HEK293 (cell line): Measurements from ENCODE around the gene AQP6.

Experiments
- CTCF ChIA-PET: fragments of 350-600 bp; formaldehyde crosslinking; extraction: SDS; loops from one replicate; lab custom pipeline; 2021; ENCODE audit warnings: antibody characterized with exemption; lab: Yijun Ruan, JAX
- POLR2A ChIA-PET: fragments of 300-600 bp; formaldehyde crosslinking; extraction: SDS; loops from one replicate; lab custom pipeline; 2020; ENCODE audit warnings: antibody characterized with exemption, inconsistent platforms; lab: Yijun Ruan, JAX
- H3K27ac ChIP-seq: fragments of 200-500 bp; sonication (Bioruptor generic); 2 replicates; pipeline ENCODE4 v1.5.1; 2014; ENCODE audit warnings: low read depth, low read length, control low read depth, inconsistent platforms; ENCODE audit errors: extremely low read depth
- H3K36me3 ChIP-seq, 2 experiments: fragments of 200-500 bp in 1 of 2; sonication (Bioruptor generic) in 1 of 2; 1 replicate in 1 of 2; 2 replicates in 1 of 2; pipeline ENCODE4 v1.5.1; 2014 to 2017; ENCODE audit warnings: inconsistent platforms in 2 of 2, low read length in 2 of 2; ENCODE audit not compliant: control insufficient read depth in 2 of 2, insufficient read depth in 1 of 2
- H3K4me1 ChIP-seq: fragments of 200-500 bp; sonication (Bioruptor generic); 2 replicates; pipeline ENCODE4 v1.5.1; 2014; ENCODE audit warnings: mild to moderate bottlenecking, low read length, inconsistent platforms; ENCODE audit not compliant: control insufficient read depth, insufficient read depth
- H3K4me3 ChIP-seq: 2 replicates; pipeline ENCODE4 v1.5.1; 2011; ENCODE audit warnings: low read depth, mild to moderate bottlenecking, control low read depth, low read length, moderate library complexity
- H3K9me3 ChIP-seq: fragments of 200-500 bp; sonication (Bioruptor generic); 2 replicates; pipeline ENCODE4 v1.5.1; 2014; ENCODE audit warnings: low read depth, low read length, inconsistent platforms; ENCODE audit not compliant: control insufficient read depth, insufficient read depth
- KLF8 ChIP-seq: fragments of 450-650 bp; formaldehyde crosslinking; IDR thresholded peaks from 2 replicates; pipeline ENCODE4 v1.5.1; 2016; ENCODE audit warnings: missing biosample characterization, missing genetic modification characterization
- PRDM1 ChIP-seq: fragments of 450-650 bp; formaldehyde crosslinking; IDR thresholded peaks from 2 replicates; pipeline ENCODE4; 2016; ENCODE audit warnings: missing biosample characterization, missing genetic modification characterization
- PRDM4 ChIP-seq: fragments of 450-650 bp; formaldehyde crosslinking; IDR thresholded peaks from 2 replicates; pipeline ENCODE4 v1.5.1; 2017; ENCODE audit warnings: missing biosample characterization, missing genetic modification characterization
- RBAK ChIP-seq: fragments of 450-650 bp; formaldehyde crosslinking; IDR thresholded peaks from 2 replicates; pipeline ENCODE4 v1.5.1; 2016; ENCODE audit warnings: missing biosample characterization, missing genetic modification characterization
- WT1 ChIP-seq: fragments of 450-650 bp; formaldehyde crosslinking; IDR thresholded peaks from 2 replicates; pipeline ENCODE4 v1.5.1; 2016; ENCODE audit warnings: missing biosample characterization, missing genetic modification characterization
- ZBTB8A ChIP-seq: fragments of 450-650 bp; formaldehyde crosslinking; IDR thresholded peaks from 2 replicates; pipeline ENCODE4 v1.5.1; 2016; ENCODE audit warnings: missing biosample characterization, missing genetic modification characterization
- ZFHX2 ChIP-seq: fragments of 450-650 bp; formaldehyde crosslinking; conservative IDR thresholded peaks from 2 replicates; pipeline ENCODE4 v1.5.1; 2016; ENCODE audit warnings: missing biosample characterization, missing genetic modification characterization
- ZFP3 ChIP-seq: fragments of 450-650 bp; formaldehyde crosslinking; IDR thresholded peaks from 2 replicates; pipeline ENCODE4 v1.5.1; 2016; ENCODE audit warnings: low read depth, missing biosample characterization, missing genetic modification characterization
- ZFP69B ChIP-seq: fragments of 450-650 bp; formaldehyde crosslinking; IDR thresholded peaks from 2 replicates; pipeline ENCODE4 v1.5.1; 2016; ENCODE audit warnings: missing biosample characterization, missing genetic modification characterization
- ZNF341 ChIP-seq: fragments of 450-650 bp; formaldehyde crosslinking; IDR thresholded peaks from 2 replicates; pipeline ENCODE4; 2016; ENCODE audit warnings: low read depth, missing biosample characterization, missing genetic modification characterization
- ZNF473 ChIP-seq: fragments of 450-650 bp; formaldehyde crosslinking; IDR thresholded peaks from 2 replicates; pipeline ENCODE4 v1.5.1; 2017; ENCODE audit warnings: missing biosample characterization, missing genetic modification characterization
- ZNF707 ChIP-seq: fragments of 450-650 bp; formaldehyde crosslinking; IDR thresholded peaks from 2 replicates; pipeline ENCODE4 v1.5.1; 2016; ENCODE audit warnings: missing biosample characterization, missing genetic modification characterization
- ZNF768 ChIP-seq: fragments of 450-650 bp; formaldehyde crosslinking; IDR thresholded peaks from 2 replicates; pipeline ENCODE4 v1.5.1; 2018; ENCODE audit warnings: missing biosample characterization, mild to moderate bottlenecking, missing genetic modification characterization
- ZNF791 ChIP-seq: fragments of 450-650 bp; formaldehyde crosslinking; IDR thresholded peaks from 2 replicates; pipeline ENCODE4 v1.5.1; 2016; ENCODE audit warnings: missing biosample characterization, missing genetic modification characterization

AQP6 gene

GRCh38 chr12:49953961-49954846 lies 18.5 kb upstream of the AQP6 start:
- no peaks in the 10 kb centered on the region for H3K4me1 ChIP-seq
- no peaks in the 10 kb centered on the region for H3K9me3 ChIP-seq
- H3K27ac ChIP-seq = no peak overlapping the region
- ChIA-PET CTCF (interaction anchor here (0.8 to 2.4 kb wide), 4 partner anchors 8 to 85 kb away, joined by 3 to 13 read pairs (median 8); no protein-coding TSS in a partner anchor), POLR2A (interaction anchor here (1.2 kb wide), 1 partner anchor 11 kb away, joined by 4 read pairs; no protein-coding TSS in a partner anchor)
- no peak overlapping the region for H3K4me3 ChIP-seq
- TF ChIP-seq ZNF707 (tag by site-specific recombination) (no peak), ZNF341 (tag by site-specific recombination) (peak; percentile 88), ZNF791 (tag by site-specific recombination) (no peak)
- H3K36me3 ChIP-seq = no peaks in the 10 kb centered on the region

- no peak overlapping the region for H3K27ac ChIP-seq
- CTCF ChIA-PET = interaction anchor here (0.6 to 2.4 kb wide), 4 partner anchors 9 to 867 kb away, joined by 3 to 13 read pairs (median 5); no protein-coding TSS in a partner anchor
- TF ChIP-seq ZFP3 (no peak), PRDM1 (tag by site-specific recombination) (no peak), KLF8 (no peak), ZNF768 (tag by site-specific recombination) (peak; percentile 79; the same call in 1 of the 2 replicates), ZNF473 (no peak), RBAK (tag by site-specific recombination) (no peak)
- H3K4me3 ChIP-seq = no peak overlapping the region
- POLR2A ChIA-PET = interaction anchor here (1.1 kb wide), 1 partner anchor 10 kb away, joined by 3 read pairs; no protein-coding TSS in a partner anchor
- H3K9me3 ChIP-seq = no peaks in the 10 kb centered on the region
- no peaks in the 10 kb centered on the region for H3K36me3 ChIP-seq
- 0 out of 2 replicates have a peak, but pooled peaks cover 5% of the 10 kb centered on the region for H3K4me1 ChIP-seq
These were observed 17.6 kb upstream of the AQP6 start for GRCh38 chr12:49954863-49955830.

- Histone ChIP-seq H3K4me1 (0 out of 2 replicates have a peak, but pooled peaks cover 5% of the 10 kb centered on the region), H3K36me3 (no peaks in the 10 kb centered on the region), H3K9me3 (no peaks in the 10 kb centered on the region), H3K4me3 (no peak overlapping the region), H3K27ac (no peak overlapping the region)
- ChIA-PET CTCF (interaction anchor here (1.2 to 2.1 kb wide), 2 partner anchors 11 to 117 kb away, joined by 3 to 13 read pairs; no protein-coding TSS in a partner anchor), POLR2A (interaction anchor here (1.1 kb wide), 1 partner anchor 11 kb away, joined by 3 read pairs; no protein-coding TSS in a partner anchor)
- TF ChIP-seq PRDM4 (tag by site-specific recombination) = no peak
- no peak for TF ChIP-seq ZBTB8A (tag by site-specific recombination)
- no peak for TF ChIP-seq ZFP69B (tag by site-specific recombination)
- no peak for TF ChIP-seq WT1 (tag by site-specific recombination)
- no peak for TF ChIP-seq ZFHX2 (tag by site-specific recombination)
These were observed 16.7 kb upstream of the AQP6 start for GRCh38 chr12:49955899-49956662.
